H1 (cell line): ENCODE results near the gene NBEA. TPM values are rescaled to one million over a fixed set of nuclear protein-coding genes. Genes with fewer than 3 reads are reported as not detected.

Source experiments
- SP1 ChIP-seq: IDR thresholded peaks from 2 replicates; pipeline ENCODE4 v1.6.1; 2011; ENCODE audit warnings: low read depth, low read length
- polyA plus RNA-seq, 7 experiments: library from polyadenylated mRNA; depleted of rRNA in 3 of 7; stranded (reverse) in 5 of 7; unstranded in 2 of 7; fragments of >200 nt in 5 of 7; fragments of 200-250 nt in 2 of 7; gene quantifications; 1 replicate in 5 of 7; 2 replicates in 1 of 7; 4 replicates in 1 of 7; pipeline versions ENCODE4 v1.2.1 to v1.2.3, GENCODE V29; 2011 to 2013; ENCODE audit warnings: missing spikeins in 2 of 7, mixed read lengths in 2 of 7
- total RNA-seq: library from RNA; stranded (reverse); fragmentation: NEBNext Ultra II Directional; extraction: Animal tissue kit (Norgen Biotek cat#: 25700); gene quantifications from 2 replicates; pipeline ENCODE4 v1.2.1, GENCODE V29; 2021
- TF ChIP-seq, protein P1 (sequence below): IDR thresholded peaks from 2 replicates; pipeline ENCODE4 v1.6.1; 2011; ENCODE audit warnings: low read length, improper control_type of control experiment
- TF ChIP-seq, protein P2 (sequence below): IDR thresholded peaks from 2 replicates; pipeline ENCODE4 v1.6.1; 2012; ENCODE audit warnings: low read length, inconsistent platforms

The NBEA gene
- total and polyA plus RNA-seq, 2 of the 8 experiments (the other 6 are each of a cell fraction or from before 2014, with no cell fraction given) = 14.2 to 21.5 TPM

DNA sequence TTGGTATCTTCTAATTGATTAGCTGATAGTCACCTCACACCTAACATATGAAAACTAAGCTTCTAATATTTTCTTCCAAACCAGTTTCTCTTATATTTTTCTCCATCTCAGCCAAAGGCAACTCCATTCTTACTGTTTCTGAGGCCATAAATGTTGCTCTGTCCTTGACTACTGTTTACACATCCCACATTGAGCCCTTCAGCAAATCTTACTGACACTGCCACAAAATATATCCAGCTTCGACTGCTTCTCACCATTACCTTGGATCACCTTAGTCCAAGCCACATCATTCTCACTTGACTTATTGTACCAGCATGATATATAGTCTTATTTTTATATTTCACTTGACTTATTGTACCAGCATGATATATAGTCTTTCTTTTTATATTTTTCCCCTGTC is 412.8 kb downstream of the NBEA start (continued):
- TF ChIP-seq, protein P1, sequence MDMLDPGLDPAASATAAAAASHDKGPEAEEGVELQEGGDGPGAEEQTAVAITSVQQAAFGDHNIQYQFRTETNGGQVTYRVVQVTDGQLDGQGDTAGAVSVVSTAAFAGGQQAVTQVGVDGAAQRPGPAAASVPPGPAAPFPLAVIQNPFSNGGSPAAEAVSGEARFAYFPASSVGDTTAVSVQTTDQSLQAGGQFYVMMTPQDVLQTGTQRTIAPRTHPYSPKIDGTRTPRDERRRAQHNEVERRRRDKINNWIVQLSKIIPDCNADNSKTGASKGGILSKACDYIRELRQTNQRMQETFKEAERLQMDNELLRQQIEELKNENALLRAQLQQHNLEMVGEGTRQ = no peak
- no peak for TF ChIP-seq SP1
- TF ChIP-seq, protein P2, sequence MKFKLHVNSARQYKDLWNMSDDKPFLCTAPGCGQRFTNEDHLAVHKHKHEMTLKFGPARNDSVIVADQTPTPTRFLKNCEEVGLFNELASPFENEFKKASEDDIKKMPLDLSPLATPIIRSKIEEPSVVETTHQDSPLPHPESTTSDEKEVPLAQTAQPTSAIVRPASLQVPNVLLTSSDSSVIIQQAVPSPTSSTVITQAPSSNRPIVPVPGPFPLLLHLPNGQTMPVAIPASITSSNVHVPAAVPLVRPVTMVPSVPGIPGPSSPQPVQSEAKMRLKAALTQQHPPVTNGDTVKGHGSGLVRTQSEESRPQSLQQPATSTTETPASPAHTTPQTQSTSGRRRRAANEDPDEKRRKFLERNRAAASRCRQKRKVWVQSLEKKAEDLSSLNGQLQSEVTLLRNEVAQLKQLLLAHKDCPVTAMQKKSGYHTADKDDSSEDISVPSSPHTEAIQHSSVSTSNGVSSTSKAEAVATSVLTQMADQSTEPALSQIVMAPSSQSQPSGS = no peak
